ENCODE measurements around the gene PODXL2. TPM values are rescaled to one million over a fixed set of nuclear protein-coding genes. Genes with fewer than 3 reads are reported as not detected.

The PODXL2 gene
- total RNA-seq, 4 donors from 2014 or later: 2.1 to 5.5 (median 4.4) TPM

- WGBS, 2 donors: 84 to 90% methylated on average over 7 to 8 of the region's 8 CpGs
- TF ChIP-seq POLR2A (IDR thresholded peaks at IDR 0.05) (no peak), CTCF (IDR thresholded peaks at IDR 0.05) (no peak)
- intact Hi-C loops (cut with DNase I): no loop called here
- H3K27ac ChIP-seq: no peak overlapping the region
- H3K4me1 ChIP-seq: no peaks in the 10 kb centered on the region
- no peak for DNase-seq
- peaks cover 0 to 82% (median 7%) of the 10 kb centered on the region in 3 donors for H3K36me3 ChIP-seq
- H3K9me3 ChIP-seq: no peaks in the 10 kb centered on the region
- no peaks in the 10 kb centered on the region for H3K27me3 ChIP-seq
- no peak overlapping the region for H3K4me3 ChIP-seq
Measured at GRCh38 chr3:127611251-127611650, 17.7 kb upstream of the PODXL2 start.

GRCh38 chr3:127612966-127613365, 16.0 kb upstream of the PODXL2 start:
- intact Hi-C loops (cut with DNase I): no loop called here

DNA sequence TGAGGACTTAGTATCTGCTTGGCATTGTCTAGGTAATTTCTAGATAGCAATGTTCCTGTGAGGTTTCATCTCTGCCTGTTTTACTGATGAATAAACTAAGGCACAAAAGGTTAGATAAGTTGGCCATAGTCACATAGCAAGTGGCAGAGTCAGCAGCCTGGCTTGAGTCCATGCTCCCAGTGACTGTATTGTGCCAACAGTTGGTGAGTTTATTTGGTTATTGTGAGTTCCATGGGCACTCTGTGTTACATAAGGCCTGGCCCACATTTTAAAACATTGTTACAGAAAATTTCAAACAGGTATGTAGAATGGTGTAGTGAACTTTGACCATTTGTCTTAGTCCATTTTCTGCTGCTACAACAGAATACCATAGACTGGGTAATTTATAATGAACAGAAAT, 15.6 kb upstream of the PODXL2 start:
- DNase-seq: no peak
- Histone ChIP-seq H3K27me3 (no peaks in the 10 kb centered on the region), H3K9me3 (no peaks in the 10 kb centered on the region), H3K36me3 (peaks cover 0 to 82% (median 0%) of the 10 kb centered on the region in 3 donors), H3K27ac (no peak overlapping the region), H3K4me3 (no peak overlapping the region), H3K4me1 (no peaks in the 10 kb centered on the region)
- intact Hi-C loops (cut with DNase I): no loop called here
- no peak for TF ChIP-seq CTCF (IDR thresholded peaks at IDR 0.05)
- no peak for TF ChIP-seq POLR2A (IDR thresholded peaks at IDR 0.05)

More at GRCh38 chr3:127612966-127613365, 16.0 kb upstream of the PODXL2 start:
- H3K27ac ChIP-seq: no peak overlapping the region
- TF ChIP-seq CTCF (IDR thresholded peaks at IDR 0.05) (no peak), POLR2A (IDR thresholded peaks at IDR 0.05) (no peak)
- H3K4me3 ChIP-seq: no peak overlapping the region
- WGBS, 2 donors: 49 to 54% methylated on average over 4 to 6 of the region's 6 CpGs
- peaks cover 0 to 82% (median 0%) of the 10 kb centered on the region in 3 donors for H3K36me3 ChIP-seq
- no peaks in the 10 kb centered on the region for H3K27me3 ChIP-seq
- no peaks in the 10 kb centered on the region for H3K4me1 ChIP-seq
- H3K9me3 ChIP-seq: no peaks in the 10 kb centered on the region
- no peak for DNase-seq

- no peak overlapping the region for H3K27ac ChIP-seq
- no peak for DNase-seq
- no peak overlapping the region for H3K4me3 ChIP-seq
- no peaks in the 10 kb centered on the region for H3K27me3 ChIP-seq
- H3K36me3 ChIP-seq: peaks cover 0 to 85% (median 0%) of the 10 kb centered on the region in 3 donors
- no peaks in the 10 kb centered on the region for H3K9me3 ChIP-seq
- 72 to 79% methylated on average over 2 to 3 of the region's 4 CpGs for WGBS, 2 donors
- TF ChIP-seq POLR2A (IDR thresholded peaks at IDR 0.05) (no peak), CTCF (IDR thresholded peaks at IDR 0.05) (no peak)
- H3K4me1 ChIP-seq: no peaks in the 10 kb centered on the region
- intact Hi-C loops (cut with DNase I): no loop called here
Measured at GRCh38 chr3:127614928-127615589, 13.9 kb upstream of the PODXL2 start.

GRCh38 chr3:127615631-127616305, 13.2 kb upstream of the PODXL2 start:
- Histone ChIP-seq H3K4me1 (no peaks in the 10 kb centered on the region), H3K27me3 (no peaks in the 10 kb centered on the region), H3K9me3 (no peaks in the 10 kb centered on the region), H3K4me3 (no peak overlapping the region), H3K27ac (no peak overlapping the region), H3K36me3 (peaks cover 0 to 85% (median 0%) of the 10 kb centered on the region in 3 donors)
- 69 to 85% methylated on average over 3 to 6 of the region's 6 CpGs for WGBS, 2 donors
- intact Hi-C loops (cut with DNase I): no loop called here
- no peak for TF ChIP-seq POLR2A (IDR thresholded peaks at IDR 0.05)
- DNase-seq: no peak
